Neuronal stem cell (in vitro differentiated cells): ENCODE measurements around the gene POFUT2.

Source experiments
- DNase-seq: peaks from one replicate; pipeline ENCODE4 v3.0.0-alpha.2; 2013; ENCODE audit warnings: low spot score
- H2AFZ ChIP-seq: one replicate; pipeline ENCODE4 v1.6.1; 2013; ENCODE audit warnings: mild to moderate bottlenecking, low read length, inconsistent platforms
- H2AK5ac ChIP-seq: 2 replicates; pipeline ENCODE4 v1.6.1; 2013; ENCODE audit warnings: low read depth, mild to moderate bottlenecking, inconsistent platforms, low read length, moderate library complexity, mixed read lengths
- H2BK120ac ChIP-seq: 2 replicates; pipeline ENCODE4 v1.6.1; 2013; ENCODE audit warnings: low read depth, mild to moderate bottlenecking, inconsistent platforms, low read length, moderate library complexity, mixed read lengths
- H2BK12ac ChIP-seq: one replicate; pipeline ENCODE4 v1.6.1; 2013; ENCODE audit warnings: low read length, inconsistent platforms
- H2BK15ac ChIP-seq: 2 replicates; pipeline ENCODE4 v1.6.1; 2013; ENCODE audit warnings: mild to moderate bottlenecking, low read length, inconsistent platforms, mixed read lengths
- H2BK5ac ChIP-seq: one replicate; pipeline ENCODE4 v1.6.1; 2013; ENCODE audit warnings: inconsistent platforms, mild to moderate bottlenecking, low read length, moderate library complexity
- H3K14ac ChIP-seq: one replicate; pipeline ENCODE4 v1.6.1; 2013; ENCODE audit warnings: low read length, inconsistent platforms
- H3K18ac ChIP-seq: 2 replicates; pipeline ENCODE4 v1.6.1; 2013; ENCODE audit warnings: low read length, inconsistent platforms
- H3K23ac ChIP-seq: 2 replicates; pipeline ENCODE4 v1.6.1; 2013; ENCODE audit warnings: low read depth, mild to moderate bottlenecking, mixed read lengths, low read length, inconsistent platforms; ENCODE audit not compliant: poor library complexity
- H3K27ac ChIP-seq: replicated peaks from 3 replicates; pipeline ENCODE4 v1.5.1; 2013; ENCODE audit warnings: low read length, inconsistent platforms
- H3K27me3 ChIP-seq, 3 experiments: 2 replicates each; pipeline ENCODE4 v1.6.1; 2013; ENCODE audit warnings: low read length in 3 of 3, mild to moderate bottlenecking in 2 of 3, inconsistent platforms in 1 of 3, low read depth in 1 of 3, mixed read lengths in 1 of 3, moderate library complexity in 1 of 3; ENCODE audit not compliant: control insufficient read depth in 3 of 3, insufficient read depth in 3 of 3
- H3K36me3 ChIP-seq, 2 donors: replicated peaks in 1 of 2; 2 replicates each; pipeline ENCODE4 v1.6.1; 2013; ENCODE audit warnings: low read length in 2 of 2; ENCODE audit not compliant: control insufficient read depth in 2 of 2, insufficient read depth in 2 of 2
- H3K4ac ChIP-seq: 2 replicates; pipeline ENCODE4 v1.6.1; 2013; ENCODE audit warnings: inconsistent platforms, mild to moderate bottlenecking, low read length, moderate library complexity
- H3K4me1 ChIP-seq, 2 donors: 1 replicate in 1 of 2; 2 replicates in 1 of 2; pipeline ENCODE4 v1.6.1; 2013; ENCODE audit warnings: low read length in 2 of 2, low read depth in 1 of 2; ENCODE audit not compliant: control insufficient read depth in 2 of 2, insufficient read depth in 1 of 2
- H3K4me2 ChIP-seq: one replicate; pipeline ENCODE4 v1.6.1; 2013; ENCODE audit warnings: mild to moderate bottlenecking, low read length, inconsistent platforms; ENCODE audit not compliant: insufficient read depth, poor library complexity, severe bottlenecking
- H3K4me3 ChIP-seq, 2 donors: 2 replicates each; pipeline ENCODE4 v1.5.1; 2013; ENCODE audit warnings: low read length in 2 of 2, mild to moderate bottlenecking in 2 of 2, inconsistent platforms in 1 of 2, moderate library complexity in 1 of 2
- H3K79me1 ChIP-seq: one replicate; pipeline ENCODE4 v1.6.1; 2013; ENCODE audit warnings: low read depth, mild to moderate bottlenecking, inconsistent platforms, low read length, moderate library complexity
- H3K9ac ChIP-seq: one replicate; pipeline ENCODE4 v1.6.1; 2013; ENCODE audit warnings: mild to moderate bottlenecking, low read depth, low read length, inconsistent platforms; ENCODE audit not compliant: poor library complexity
- H3K9me3 ChIP-seq, 2 donors: replicated peaks in 1 of 2; 2 replicates each; pipeline versions ENCODE3 to v1.6.1; 2013; ENCODE audit warnings: low read length in 2 of 2, mild to moderate bottlenecking in 2 of 2, inconsistent platforms in 1 of 2, low read depth in 1 of 2, mixed read lengths in 1 of 2, moderate library complexity in 1 of 2; ENCODE audit not compliant: control insufficient read depth in 2 of 2, insufficient read depth in 1 of 2
- H4K8ac ChIP-seq: one replicate; pipeline ENCODE4 v1.6.1; 2013; ENCODE audit warnings: low read depth, mild to moderate bottlenecking, inconsistent platforms, low read length, moderate library complexity
- H4K91ac ChIP-seq: one replicate; pipeline ENCODE4 v1.6.1; 2013; ENCODE audit warnings: low read length, low read depth, mild to moderate bottlenecking, inconsistent platforms; ENCODE audit not compliant: poor library complexity
- WGBS, 2 donors: extraction: QIAGEN DNeasy Blood & Tissue Kit; methylation state at CpG; one replicate each; pipeline ENCODE4 v1.1.7; 2013; ENCODE audit warnings: missing lambda C conversion rate in 2 of 2, mixed read lengths in 1 of 2; ENCODE audit not compliant: insufficient read length in 2 of 2, insufficient replicate concordance in 1 of 2; ENCODE audit errors: extremely low coverage in 2 of 2; 5-methylcytosine and 5-hydroxymethylcytosine counted together

The POFUT2 gene

DNA sequence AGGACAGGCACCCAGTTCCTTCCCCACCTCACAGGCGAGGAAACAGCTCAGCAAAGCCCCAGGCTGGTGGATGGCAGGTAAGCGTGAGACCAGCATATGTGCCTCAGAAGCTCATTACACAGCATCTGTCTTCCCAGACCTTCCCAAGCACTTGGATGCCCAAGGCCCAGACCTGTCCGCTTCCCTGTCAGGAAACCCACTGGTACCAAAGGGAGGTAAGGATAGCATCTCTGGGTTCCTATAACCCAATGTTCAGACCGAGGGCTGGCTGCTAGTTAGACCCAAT lies 3.3 kb downstream of the POFUT2 start:
- Histone ChIP-seq H2BK15ac (no peak overlapping the region), H4K91ac (no peak overlapping the region), H2BK120ac (no peak overlapping the region), H2AK5ac (no peak overlapping the region), H2BK12ac (no peak overlapping the region), H3K36me3 (peaks cover 55 to 69% of the 10 kb centered on the region in 2 donors), H3K4me1 (peaks cover 4 to 5% of the 10 kb centered on the region in 2 donors), H3K27me3 (no peaks in the 10 kb centered on the region), H2AFZ (no peak overlapping the region), H3K4me2 (no peak overlapping the region), H2BK5ac (no peak overlapping the region), H3K79me1 (peaks cover 18% of the 10 kb centered on the region), H3K9ac (no peak overlapping the region), H3K23ac (no peak overlapping the region), H3K4me3 (no peak overlapping the region), H3K14ac (no peak overlapping the region), H4K8ac (no peak overlapping the region), H3K27ac (no peak overlapping the region), H3K18ac (no peak overlapping the region), H3K4ac (no peak overlapping the region), H3K9me3 (no peaks in the 10 kb centered on the region)
- DNase-seq: no peak
- WGBS, 2 donors: no CpG with 5 or more reads among the region's 4 CpGs

DNA sequence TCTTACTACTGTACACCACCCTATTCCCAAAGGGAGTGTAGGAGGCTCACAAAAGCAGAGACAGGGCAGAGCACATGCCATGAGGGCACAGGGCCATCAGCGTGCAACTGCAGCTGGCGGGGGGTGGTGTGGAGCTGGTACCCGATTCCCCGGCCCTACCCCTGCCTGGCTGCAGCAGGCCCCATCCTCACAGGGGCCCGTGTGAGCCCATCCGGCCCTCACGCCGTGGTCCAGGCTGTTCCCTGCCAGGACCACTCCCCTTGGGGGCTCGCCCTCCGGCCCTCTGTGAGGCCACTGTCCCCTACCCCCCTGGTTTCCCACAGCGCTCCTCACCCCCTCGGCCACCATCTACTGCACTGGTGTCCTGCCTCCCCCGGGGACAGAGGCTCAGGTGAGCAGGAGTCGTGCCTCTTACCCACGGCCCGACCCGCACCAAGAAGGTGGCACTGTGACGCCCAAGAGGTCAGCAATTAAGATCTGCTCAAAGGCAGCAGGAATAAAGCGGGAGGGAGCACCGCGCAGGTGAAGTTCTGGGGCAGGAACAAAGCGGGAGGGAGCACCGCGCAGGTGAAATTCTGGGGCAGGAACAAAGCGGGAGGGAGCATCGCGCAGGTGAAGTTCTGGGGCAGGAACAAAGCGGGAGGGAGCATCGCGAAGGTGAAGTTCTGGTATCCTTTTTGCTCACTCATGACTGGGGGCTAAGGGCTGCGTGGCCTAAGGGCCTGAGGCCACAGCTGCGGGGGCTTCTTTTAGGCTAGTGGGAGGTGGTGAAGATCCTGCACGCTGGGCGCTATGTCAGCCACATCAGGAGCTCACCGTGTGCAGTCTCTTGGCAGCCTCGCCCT lies 3.9 kb downstream of the POFUT2 start:
- Histone ChIP-seq H2BK5ac (no peak overlapping the region), H2BK12ac (no peak overlapping the region), H2AFZ (no peak overlapping the region), H3K9me3 (no peaks in the 10 kb centered on the region), H4K91ac (no peak overlapping the region), H3K4ac (no peak overlapping the region), H3K36me3 (peaks cover 55 to 69% of the 10 kb centered on the region in 2 donors), H3K27ac (no peak overlapping the region), H3K79me1 (peaks cover 18% of the 10 kb centered on the region), H3K18ac (no peak overlapping the region), H3K27me3 (no peaks in the 10 kb centered on the region), H3K14ac (no peak overlapping the region), H3K23ac (no peak overlapping the region), H3K4me3 (no peak overlapping the region), H2BK120ac (no peak overlapping the region), H3K4me1 (peaks cover 4 to 5% of the 10 kb centered on the region in 2 donors), H3K4me2 (no peak overlapping the region), H2AK5ac (no peak overlapping the region), H3K9ac (peak overlapping the region; percentile 3), H2BK15ac (no peak overlapping the region), H4K8ac (no peak overlapping the region)
- WGBS, 2 donors: no CpG with 5 or more reads among the region's 36 CpGs
- DNase-seq: no peak

GRCh38 chr21:45283035-45283610 lies 4.6 kb downstream of the POFUT2 start:
- Histone ChIP-seq H4K91ac (no peak overlapping the region), H2BK120ac (no peak overlapping the region), H3K36me3 (peaks cover 57 to 76% of the 10 kb centered on the region in 2 donors), H3K18ac (no peak overlapping the region), H3K9me3 (no peaks in the 10 kb centered on the region), H3K4ac (no peak overlapping the region), H2BK5ac (no peak overlapping the region), H3K27ac (no peak overlapping the region), H2BK12ac (no peak overlapping the region), H3K27me3 (no peaks in the 10 kb centered on the region), H2AK5ac (no peak overlapping the region), H3K23ac (no peak overlapping the region), H2AFZ (no peak overlapping the region), H3K9ac (no peak overlapping the region), H3K79me1 (peaks cover 18% of the 10 kb centered on the region), H3K4me2 (no peak overlapping the region), H3K4me3 (no peak overlapping the region), H3K4me1 (peaks cover 3 to 4% of the 10 kb centered on the region in 2 donors), H3K14ac (no peak overlapping the region), H4K8ac (no peak overlapping the region), H2BK15ac (no peak overlapping the region)
- WGBS, 2 donors: no CpG with 5 or more reads among the region's 31 CpGs
- DNase-seq: no peak

DNA sequence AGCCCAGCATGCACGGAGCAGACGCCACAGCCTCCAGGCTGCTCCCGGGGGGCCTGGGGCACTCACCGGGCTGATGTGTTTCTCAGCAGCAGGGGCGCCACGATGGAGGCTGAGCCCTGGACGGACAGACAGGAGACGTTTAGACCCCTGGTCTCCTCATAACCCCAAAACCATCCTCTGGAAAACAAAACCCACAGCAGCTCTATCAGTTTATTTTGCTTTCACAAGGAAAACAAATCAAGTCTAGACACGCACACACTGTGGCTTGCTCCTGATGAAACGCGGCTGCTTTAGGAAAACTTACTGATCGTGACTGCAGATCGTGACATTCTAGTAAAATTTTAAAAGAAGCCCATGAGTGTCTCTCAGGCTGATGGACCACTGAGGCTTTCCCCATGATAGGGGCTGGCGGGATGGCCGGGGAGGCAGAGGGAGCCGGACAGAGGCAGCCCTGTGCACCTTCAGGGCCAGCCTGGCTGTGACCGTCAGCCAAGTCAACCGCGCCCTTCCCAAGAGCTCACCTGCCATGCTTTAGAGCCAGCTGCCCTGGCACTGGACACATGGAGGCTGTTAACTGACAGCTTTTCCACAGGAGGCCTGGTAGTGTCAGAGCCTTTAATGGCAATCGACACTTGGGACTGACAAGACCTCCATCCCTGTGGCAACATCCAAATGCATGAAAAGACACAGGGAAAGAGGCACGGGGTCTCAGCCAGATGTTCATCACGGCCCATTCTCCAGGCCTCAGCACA lies 5.2 kb downstream of the POFUT2 start:
- H3K18ac ChIP-seq: no peak overlapping the region
- H3K27ac ChIP-seq: no peak overlapping the region
- H3K4ac ChIP-seq: no peak overlapping the region
- no peak overlapping the region for H3K9ac ChIP-seq
- no peak for DNase-seq
- H2BK15ac ChIP-seq: no peak overlapping the region
- H3K36me3 ChIP-seq: peaks cover 64 to 83% of the 10 kb centered on the region in 2 donors
- no CpG with 5 or more reads among the region's 22 CpGs for WGBS, 2 donors
- H3K27me3 ChIP-seq: no peaks in the 10 kb centered on the region
- no peak overlapping the region for H4K8ac ChIP-seq
- no peak overlapping the region for H2BK120ac ChIP-seq
- no peak overlapping the region for H2BK12ac ChIP-seq
- H2AFZ ChIP-seq: no peak overlapping the region
- H3K4me3 ChIP-seq: no peak overlapping the region
- H3K4me1 ChIP-seq: peaks cover 3 to 4% of the 10 kb centered on the region in 2 donors
- H2BK5ac ChIP-seq: no peak overlapping the region
- H4K91ac ChIP-seq: no peak overlapping the region
- no peak overlapping the region for H3K23ac ChIP-seq
- H3K9me3 ChIP-seq: no peaks in the 10 kb centered on the region
- no peak overlapping the region for H3K4me2 ChIP-seq
- no peak overlapping the region for H2AK5ac ChIP-seq
- no peak overlapping the region for H3K14ac ChIP-seq
- peaks cover 18% of the 10 kb centered on the region for H3K79me1 ChIP-seq
